Femur (tissue), 1 donor: ENCODE results near the gene LGALS7B.
"Not testable (repeated sequence)": the region's sequence is repeated elsewhere in the genome, so short reads cannot be mapped to it uniquely, and the experiment has no call there.

ENCODE experiments used
- DNase-seq: peaks from one replicate; pipeline ENCODE4 v3.0.0-alpha.2; 2017

The LGALS7B gene

DNA sequence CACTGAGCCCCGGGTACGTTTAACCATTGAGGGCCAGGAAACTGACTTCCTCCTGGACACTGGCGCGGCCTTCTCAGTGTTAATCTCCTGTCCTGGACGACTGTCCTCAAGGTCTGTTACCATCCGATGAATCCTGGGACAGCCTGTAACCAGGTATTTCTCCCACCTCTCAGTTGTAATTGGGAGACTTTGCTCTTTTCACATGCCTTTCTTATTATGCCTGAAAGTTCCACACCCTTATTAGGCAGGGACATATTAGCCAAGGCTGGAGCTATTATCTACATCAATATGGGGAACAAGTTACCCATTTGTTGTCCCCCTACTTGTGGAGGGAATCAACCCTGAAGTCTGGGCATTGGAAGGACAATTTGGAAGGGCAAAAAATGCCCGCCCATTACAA is 36.9 kb downstream of the LGALS7B start:
- DNase-seq: not testable (repeated sequence)

DNA sequence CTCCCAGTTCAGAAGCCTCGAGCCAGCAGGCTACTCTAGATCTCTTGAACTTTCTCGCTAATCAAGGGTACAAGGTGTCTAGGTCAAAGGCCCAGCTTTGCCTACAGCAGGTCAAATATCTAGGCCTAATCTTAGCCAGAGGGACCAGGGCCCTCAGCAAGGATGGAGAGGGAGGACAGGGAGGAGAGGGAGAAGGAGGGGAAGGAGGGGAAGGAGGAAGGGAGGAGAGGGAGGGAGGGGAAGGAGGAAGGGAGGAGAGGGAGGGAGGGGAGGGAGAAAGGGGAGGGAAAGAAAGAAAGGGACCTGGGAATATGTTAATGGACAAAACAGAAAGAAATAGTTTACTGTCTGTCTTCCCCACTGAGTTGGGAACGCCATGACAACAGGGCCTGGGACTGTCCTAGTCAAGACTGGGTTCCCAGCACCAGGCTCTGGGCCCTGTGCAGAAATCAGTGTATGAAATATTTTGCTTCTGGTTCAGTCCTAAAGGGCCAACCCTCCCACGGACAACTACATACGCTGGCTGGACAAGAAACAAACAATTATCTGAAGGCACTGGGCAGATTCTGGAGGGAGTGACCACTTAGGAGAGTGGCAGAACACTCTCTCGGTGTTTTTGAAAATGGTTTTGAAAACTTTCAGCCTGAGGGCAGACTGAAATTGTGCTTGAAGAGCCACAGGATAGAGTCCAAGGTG is 38.0 kb downstream of the LGALS7B start:
- no peak for DNase-seq

DNA sequence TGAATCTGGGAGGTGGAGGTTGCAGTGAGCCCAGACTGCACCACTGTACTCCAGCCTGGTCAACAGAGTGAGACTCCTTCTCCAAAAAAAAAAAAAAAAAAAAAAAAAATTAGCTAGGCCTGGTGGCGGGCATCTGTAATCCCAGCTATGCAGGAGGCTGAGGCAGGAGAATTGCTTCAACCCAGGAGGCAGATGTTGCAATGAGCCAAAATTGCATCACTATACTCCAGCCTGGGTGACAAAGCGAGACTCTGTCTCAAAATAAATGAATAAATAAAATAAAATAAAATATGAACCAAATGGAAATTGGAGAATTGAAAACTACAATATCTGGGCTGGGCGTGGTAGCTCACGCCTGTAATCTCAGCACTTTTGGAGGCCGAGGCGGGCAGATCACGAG is 40.2 kb downstream of the LGALS7B start:
- not testable (repeated sequence) for DNase-seq

DNA sequence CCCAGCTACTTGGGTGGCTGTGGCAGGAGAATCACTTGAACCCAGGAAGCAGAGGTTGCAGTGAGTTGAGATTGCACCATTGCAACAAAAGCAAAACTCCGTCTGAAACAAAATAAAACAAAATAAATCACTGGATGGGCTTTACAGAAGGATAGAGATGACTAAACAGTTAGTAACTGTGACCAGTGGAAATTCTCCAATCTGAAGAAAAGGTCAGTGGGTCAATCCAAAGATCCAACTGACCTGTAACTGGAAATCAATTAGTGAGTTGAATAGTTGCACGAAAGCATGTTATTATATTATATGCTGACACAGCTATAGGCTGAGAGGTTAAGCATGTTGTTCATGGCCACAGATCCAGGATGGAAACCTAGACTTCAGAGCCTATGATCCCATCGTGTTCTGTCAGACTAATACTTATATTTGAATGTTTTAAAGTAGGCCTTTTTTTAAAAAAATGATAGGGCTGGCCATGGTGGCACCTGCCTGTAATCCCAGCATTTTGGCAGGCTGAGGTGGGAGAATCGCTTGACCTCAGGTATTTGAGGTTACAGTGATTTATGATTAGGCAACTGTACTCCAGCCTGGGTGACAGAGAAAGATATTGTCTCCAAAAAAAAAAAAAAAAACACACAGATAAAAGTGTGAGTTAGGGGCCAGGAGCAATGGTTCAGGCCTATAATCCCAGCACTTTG is 41.2 kb downstream of the LGALS7B start:
- DNase-seq: no peak

DNA sequence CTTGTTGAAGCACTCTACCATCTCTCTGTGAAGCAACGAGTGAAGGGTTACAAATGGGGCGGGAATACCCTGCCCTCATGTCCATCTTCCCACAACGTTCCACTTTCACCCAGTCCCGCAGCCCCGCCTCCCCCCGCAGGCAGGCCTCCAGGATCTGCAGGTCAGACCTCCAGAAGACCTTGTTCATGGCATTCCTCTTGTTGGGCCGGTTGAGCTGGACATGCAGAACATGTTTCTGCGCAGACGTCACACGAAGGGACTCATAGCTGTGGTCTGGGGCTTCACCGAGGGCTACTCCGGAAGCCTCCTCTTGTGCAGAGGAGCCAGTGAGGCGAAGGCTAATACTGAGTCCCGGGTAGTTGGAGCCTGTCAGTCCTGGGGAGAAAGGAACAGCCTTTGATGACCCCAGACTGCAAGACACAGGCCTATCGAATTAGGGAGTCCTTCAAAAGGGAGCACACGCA is 42.2 kb downstream of the LGALS7B start:
- DNase-seq: peak; percentile 73

DNA sequence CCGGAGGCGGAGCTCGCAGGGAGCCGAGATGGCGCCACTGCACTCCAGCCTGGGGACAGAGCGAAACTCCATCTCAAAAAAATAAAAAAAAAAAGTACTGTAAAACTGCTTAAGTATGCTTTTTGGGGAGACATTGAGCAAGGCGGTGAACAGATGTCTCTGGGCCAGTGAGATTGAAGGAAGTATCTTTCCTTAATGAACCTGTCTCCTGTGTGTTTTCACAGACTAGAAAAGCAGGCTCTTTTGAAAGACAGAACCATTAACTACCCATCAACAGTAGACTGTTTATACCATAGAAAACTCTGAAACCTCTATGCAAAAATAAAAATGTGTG is 44.1 kb downstream of the LGALS7B start:
- DNase-seq: no peak

DNA sequence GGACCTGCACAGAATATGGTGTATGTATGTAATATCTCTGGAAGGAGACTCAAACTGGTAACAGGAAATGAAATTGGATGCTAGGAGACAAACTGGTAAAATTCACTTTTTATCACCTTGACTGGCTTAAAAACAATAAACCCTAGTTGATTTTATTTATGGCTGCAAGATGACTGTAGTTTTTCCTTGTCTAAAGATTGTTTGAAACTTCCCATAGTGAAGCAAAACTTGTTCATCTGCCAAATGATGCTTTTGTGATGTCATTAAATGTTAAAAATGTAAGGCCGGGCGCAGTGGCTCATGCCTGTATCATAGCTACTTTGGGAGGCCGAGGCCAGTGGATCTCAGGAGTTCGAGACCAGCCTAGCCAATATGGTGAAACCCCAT is 45.1 kb downstream of the LGALS7B start:
- DNase-seq: no peak

DNA sequence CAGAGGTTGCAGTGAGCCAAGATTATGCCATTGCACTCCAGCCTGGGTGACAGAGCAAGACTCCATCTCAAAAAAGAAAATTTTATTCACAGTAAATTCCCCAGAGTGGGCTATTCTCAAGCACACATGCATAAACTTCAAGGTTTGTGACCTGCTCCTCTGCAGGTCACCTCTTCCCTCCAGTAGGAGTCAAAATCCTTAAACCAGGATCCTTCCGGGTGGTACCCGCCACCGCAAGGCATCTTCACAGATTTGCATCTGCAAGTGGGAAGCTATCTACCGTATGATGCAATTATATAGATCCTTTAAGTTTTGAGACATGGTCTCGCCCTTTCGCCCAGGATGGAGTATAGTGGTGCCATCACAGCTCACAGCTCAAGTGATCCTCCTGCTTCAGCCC is 45.6 kb downstream of the LGALS7B start:
- no peak for DNase-seq

DNA sequence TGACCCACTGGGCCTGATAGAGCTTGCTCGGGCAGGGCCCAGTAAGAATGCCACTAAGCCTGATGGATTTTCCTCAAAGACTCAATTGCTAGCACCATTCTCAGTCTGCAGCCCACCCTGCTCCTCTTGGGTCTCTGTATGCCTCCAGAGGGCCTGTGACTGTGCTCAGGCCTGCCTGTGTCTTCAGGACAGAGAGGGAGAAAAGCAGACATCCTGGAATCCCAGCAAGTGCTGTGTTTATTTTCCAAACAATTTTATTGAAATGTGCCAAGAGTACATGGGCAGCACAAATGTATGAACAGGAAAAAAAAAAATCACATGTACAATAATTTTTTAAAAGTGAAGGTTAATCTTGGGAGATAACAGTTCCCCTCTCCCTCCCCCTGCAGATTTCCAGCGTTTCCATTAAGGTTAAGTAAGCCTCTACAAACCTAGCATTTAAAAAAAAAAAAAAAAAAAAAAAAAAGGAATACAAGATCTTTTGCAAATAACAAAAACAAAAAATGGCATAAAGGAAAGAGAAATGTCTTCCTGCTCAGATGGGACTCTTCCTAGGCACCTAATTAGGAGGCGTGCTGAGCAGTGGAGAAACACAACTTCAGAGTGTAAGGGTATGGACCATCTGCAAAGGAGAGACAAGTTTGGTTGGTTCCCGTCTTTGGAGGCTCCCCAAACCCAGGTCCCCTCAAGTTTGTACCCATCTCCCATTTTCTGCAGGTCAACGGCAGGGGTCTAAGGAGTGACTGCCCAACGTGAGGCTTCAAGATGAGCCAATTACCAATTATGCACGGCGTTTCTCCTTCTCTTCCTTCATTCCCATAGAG is 47.4 kb downstream of the LGALS7B start:
- DNase-seq: no peak

DNA sequence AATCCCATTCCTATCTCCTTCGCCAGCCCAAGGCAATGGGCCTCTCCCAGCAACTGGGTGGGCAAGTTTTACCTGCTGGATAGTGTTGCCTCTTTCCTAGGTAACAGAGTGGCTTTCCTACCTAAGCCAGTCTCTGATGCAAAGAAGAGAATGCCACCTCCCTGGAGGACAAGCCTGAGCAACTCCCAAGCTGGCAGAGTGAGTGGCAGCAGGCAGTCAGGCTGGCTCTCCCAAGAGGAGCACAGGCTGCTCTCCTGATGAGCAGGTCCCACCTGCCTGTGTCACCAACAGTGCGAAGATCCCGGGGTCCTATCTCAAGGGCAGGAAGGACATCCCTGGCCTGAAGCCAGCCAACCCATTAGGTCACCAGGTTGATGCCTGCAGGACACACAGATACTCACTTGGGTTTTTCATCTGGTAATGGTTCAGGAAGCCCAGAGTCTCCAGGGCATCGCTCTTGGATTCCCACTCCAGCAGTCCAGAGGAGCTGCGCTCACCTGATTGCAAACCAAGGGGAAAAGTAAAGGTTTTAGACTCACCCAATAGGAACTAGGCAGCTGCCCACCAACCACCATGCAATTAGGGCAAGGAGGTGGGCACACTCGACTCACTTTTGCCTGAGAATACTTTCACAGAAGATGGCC is 48.1 kb downstream of the LGALS7B start:
- no peak for DNase-seq

DNA sequence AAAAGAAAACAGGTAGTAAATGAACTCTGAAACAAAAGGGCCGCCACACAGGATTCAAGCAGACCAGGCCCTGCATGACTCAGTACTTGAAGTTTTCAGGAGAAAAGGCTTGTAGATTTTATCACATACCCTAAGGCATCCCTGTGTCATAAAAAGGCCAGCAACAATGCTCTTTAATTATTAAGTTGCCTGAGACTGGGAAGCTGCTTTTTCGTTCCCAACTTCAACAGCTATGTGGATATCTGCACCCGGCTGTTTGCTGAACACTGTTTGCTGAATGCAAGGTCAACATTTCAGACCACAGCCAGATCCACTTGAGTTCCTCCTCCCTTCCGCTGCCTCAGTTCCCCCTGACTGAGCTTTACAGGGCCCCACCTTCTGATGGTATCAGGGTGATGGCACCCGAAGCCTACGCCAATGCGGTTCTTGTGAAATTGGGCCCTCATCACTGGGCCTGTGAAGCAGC is 48.7 kb downstream of the LGALS7B start:
- no peak for DNase-seq

DNA sequence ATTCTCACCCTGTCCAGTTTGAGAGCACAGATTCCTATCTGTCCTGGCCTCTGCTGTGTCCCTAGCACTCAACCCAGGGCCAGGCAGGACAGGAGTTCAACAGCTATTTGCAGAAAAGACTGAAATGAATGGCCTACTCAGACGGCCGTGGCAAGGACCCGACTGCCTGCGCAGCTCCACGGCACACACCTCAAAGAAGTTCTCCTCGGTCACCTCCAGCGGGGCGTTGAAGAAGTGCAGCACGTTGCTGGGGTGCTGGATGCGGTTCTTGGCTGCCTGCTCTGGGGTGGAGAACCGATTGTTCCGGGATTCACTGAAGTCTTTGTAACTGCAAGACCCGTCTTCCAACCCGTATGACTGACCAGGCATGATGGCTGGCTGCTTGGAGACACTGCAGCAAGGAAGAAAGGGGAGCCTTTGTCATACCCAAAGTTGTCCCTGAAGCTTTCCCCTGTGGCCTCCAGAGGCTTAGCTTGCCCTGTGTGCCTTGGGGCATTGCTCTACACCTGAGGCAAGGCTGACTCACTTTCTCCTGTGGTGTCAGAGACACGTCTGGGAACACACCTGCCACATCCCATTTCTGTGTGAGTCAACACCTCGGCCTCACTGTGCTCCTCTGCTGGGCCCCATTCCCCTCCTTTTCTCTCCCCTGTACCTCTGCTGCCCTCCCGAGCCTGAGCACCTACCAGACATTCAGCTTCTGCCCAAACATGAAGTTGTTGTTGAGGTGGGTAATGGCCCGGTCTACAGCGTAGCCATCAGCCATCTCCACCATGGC is 49.4 kb downstream of the LGALS7B start:
- no peak for DNase-seq

DNA sequence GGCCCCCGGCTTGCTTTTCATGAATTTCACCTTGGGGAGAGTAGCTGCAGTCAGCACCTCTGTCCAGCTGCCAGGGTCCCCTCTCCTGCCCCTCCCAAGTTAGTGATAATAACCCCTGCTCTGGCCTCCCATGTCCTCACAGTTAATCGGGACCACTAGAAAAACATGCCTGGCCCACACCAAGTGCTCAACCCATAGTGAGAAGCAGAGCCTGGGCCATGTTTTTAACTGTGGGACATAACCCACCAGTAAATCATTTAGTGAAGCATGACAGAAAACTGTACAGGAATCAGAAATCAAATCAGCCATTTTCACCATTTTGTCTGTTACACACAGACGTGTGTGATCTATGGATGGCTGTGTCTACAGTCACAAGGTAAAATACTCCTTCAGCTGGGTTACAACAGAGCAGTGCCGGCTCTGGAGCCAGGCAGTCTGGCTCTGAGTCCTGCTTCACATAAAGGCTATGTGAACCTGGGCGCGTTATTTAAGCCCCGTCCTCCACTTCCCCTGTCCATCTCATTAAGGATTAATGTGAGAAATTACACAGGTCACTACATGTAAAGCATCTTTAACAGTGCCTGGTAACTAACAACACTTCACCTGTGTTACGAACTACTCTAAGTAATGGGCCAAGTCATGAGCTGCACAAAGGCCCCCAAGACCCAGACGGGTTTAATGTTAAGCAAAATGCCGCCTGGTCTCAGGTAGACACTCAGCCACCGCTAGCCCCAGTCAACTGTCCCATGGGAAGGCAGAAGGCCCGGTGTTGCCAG is 50.2 kb downstream of the LGALS7B start:
- no peak for DNase-seq

DNA sequence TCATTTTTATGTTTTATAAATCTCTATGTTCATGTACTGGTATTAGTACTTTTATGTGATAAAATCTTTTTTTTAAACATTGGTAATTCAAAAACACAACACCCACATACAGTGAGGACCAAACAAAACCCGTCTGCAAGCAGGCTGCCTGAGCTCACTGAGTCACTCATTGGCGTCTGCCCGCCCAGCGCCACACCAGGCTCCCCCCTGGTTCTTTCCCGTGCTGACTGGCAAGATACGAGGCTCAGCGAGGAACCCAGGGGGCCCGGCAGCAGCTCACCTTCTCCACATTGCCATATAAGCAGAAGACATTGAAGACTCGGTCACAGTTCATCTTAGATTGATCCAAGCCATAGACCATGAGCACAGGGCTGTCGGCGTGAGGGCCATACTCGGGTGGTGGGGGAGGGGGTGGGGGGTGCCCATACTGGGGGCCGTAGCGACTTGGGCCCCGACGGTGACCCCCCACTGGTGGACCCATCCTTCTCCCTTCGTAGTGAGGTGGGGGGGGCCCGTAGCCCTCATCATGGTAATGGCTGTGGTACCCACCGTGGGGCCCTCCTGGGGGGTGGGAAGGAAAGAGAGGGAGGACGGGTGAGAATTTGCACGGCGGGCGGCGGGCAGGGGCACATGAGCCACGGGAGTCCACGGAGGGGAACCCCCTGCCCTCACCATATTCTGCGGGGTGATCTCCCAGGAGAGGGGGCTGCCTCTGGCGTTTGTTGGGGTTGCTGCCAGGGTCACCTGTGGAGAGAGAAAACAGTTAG is 51.0 kb downstream of the LGALS7B start:
- DNase-seq: no peak

DNA sequence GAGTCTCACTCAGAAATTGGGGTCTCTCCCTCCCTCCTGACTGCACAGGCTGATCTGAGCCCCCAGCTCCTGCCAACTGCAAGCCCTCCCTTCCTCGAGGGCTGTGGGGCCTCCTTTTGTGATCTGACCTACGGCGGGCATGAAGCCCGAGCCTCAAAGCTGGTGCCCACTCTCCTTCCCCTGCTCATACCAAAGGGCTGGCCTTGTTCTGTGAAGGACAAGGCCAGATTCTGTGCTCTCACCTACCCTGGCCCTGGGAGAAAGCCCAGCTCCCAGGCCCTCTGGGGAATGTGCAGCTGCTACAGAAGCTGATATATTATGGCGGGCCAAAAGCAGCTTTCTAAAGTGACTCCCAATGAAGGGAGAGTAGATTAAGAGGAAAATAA is 51.6 kb downstream of the LGALS7B start:
- DNase-seq: no peak
